Stimulated activated CD4-positive, alpha-beta T cell treated with anti-CD3 and anti-CD28 coated beads, Interleukin-2, amount 100 ng/mL, for 4 hours (primary cell): Measurements from ENCODE around the gene PLIN3.
A peak's percentile ranks its signal among the peaks of the same experiment; 100 is the strongest.
"Not testable (repeated sequence)": the region's sequence is repeated elsewhere in the genome, so short reads cannot be mapped to it uniquely, and the experiment has no call there.

Experiments
- DNase-seq: peaks from one replicate; pipeline ENCODE4 v3.0.0-alpha.2; 2020; ENCODE audit warnings: low read depth

PLIN3 gene

DNA sequence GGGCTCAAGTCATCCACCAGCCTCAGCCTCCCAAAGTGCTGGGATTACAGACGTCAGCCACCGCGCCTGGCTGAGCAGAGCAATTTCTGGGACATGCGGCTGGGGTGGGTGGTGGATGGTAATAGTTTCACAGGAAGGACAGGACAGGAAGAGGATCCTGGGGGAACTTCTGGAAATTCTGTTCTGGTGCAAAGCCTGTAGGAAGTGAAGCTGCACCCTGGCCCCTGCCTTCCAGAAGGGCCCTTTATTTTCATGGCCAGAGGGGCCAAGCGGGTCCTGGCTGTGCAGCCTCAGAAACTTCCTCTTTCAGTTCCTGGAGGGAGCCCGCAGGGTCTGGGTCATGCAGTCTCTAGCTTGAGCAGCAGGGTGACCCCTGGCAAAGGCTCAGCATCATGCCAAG lies 60.3 kb downstream of the PLIN3 start:
- DNase-seq: no peak

- DNase-seq: no peak
These were observed 61.1 kb downstream of the PLIN3 start for GRCh38 chr19:4806384-4806783.

GRCh38 chr19:4805140-4805539 lies 62.3 kb downstream of the PLIN3 start:
- DNase-seq: not testable (repeated sequence)

DNA sequence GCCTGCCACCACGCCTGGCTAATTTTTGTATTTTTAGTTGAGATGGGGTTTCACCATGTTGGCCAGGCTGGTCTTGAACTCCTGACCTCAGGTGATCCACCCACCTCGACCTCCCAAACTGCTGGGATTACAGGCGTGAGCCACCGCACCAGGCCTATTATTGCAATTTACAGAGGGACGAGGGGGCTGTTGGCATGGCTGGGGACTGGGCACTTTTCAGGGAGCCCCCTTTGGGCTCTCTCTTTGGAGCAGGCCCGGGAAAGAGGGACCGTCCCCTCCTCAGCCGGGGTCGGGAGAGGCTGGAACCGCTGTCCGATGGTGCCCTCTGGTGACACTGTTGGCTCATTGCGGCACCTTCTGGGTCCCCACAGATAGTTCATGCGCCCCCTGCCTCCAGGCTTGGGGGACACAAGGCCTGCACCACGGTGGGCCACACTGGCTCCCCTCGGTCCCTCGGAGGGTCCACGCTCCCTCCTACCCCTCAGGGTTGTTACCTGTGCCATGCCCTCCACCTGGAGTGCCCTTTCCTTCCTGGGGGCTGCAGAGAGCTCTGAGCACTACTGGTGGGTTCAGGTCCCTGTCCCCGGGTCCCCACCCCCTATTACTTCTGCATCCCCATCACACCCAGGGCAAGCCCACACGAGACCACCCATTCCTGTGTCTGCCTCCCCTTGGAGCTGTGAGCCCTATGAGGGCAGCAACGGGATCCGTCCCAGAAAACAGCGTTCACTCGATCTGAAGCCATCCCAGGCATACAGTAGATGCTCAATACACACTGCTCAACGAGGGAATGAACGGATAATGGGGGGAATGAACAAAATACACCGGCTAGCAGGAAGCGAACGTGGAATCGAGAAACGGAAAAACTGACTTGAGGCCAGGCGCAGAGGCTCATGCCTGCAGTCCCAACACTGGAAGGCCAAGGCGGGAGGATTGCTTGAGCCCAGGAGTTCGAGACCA lies 63.5 kb downstream of the PLIN3 start:
- DNase-seq: peak; percentile 49

DNA sequence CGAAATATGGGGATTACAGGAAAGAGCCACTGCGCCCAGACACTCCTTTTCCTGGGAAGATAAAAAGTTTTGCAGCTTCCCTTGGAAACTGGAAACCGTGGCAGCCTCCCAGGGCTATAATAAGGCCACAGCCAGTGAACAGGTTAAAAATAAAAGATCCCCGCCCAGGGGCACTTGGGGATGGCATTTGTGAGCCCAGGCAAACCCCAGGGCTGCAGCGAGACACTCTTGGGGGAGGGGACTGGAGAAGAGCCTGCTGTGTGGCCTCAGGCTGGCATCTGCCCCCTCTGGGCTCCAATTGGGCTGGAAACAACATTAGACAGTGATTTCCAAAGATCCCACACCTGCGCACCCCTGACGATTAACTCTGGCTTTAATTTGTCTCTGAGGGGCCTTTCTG lies 64.8 kb downstream of the PLIN3 start:
- DNase-seq: no peak

DNA sequence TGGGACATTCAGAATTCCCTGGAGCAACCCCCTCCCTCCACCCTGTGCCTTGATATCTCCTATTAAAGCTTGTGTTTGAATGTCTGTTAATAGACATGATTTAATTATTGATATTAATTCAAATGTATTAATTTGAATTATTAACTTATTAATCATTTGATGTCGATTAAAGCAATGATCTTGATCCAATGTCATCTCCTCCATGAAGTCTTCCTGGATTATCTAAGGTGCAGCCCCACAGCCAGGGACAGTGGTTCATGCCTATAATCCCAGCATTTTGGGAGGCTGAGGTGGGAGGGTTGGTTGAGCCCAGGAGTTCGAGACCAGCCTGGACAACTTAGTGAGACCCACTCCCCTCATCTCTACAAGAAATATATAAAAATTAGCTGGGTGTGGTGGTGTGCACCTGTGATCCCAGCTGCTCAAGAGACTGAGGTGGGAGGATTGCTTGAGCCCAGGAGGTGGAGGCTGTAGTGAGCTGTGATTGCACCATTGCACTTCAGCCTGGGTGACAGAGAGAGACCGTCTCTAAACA lies 66.3 kb downstream of the PLIN3 start:
- no peak for DNase-seq

DNA sequence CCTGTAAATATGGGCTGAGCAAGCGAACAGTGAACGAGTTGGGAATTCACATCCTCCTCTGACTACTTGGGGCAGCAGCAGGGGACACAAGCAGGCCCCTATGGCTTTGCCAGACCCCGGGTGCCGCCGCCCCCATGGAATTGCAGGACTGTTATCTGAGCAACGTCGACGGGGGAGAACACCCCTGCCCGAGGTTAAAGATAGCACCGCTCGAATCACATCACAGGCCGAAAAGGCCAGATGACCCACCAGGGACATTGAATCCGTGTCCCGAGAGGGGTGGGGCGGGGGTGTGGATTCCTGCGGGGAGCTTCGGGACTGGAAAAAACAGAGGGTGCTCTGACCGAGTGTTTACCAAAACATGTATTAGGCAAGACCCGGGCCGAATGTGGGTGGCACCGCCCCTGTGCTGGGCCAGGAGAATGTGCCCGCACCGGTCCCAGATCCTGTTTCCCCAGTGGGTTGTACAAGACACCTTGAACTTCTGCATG lies 66.8 kb downstream of the PLIN3 start:
- DNase-seq: no peak

- no peak for DNase-seq
These were observed 72.1 kb downstream of the PLIN3 start for GRCh38 chr19:4795400-4795799.

DNA sequence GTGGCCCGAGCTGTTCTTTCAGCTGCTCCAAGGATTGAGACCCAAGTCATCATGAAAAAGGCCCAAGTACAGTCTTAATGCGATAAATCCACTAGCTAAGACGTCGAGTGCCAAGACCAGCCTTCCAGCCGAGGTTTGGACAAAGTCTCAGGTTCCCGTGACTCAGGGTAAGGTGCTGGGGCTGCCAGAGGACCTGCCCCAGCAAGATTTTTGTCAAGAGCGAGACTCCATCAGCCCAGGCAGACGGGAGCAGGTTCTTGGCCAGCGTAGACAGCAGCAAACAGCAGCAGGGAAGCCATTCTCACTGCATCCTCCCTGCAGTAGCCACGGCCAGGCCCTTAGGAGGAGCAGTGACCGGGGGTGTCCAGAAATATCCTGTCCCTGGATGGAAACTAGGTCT lies 72.5 kb downstream of the PLIN3 start:
- DNase-seq: no peak

DNA sequence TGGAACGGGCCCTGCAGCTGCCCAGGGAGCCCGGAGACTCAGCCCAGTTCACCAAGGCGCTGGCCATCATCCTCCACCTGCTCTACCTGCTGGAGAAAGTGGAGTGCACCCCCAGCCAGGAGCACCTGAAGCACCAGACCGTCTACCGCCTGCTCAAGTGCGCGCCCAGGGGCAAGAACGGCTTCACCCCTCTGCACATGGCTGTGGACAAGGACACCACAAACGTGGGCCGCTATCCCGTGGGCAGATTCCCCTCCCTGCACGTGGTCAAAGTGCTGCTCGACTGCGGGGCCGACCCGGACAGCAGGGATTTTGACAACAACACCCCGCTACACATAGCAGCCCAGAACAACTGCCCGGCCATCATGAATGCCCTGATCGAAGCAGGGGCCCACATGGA lies 74.2 kb downstream of the PLIN3 start:
- not testable (repeated sequence) for DNase-seq

- not testable (repeated sequence) for DNase-seq
These were observed 74.6 kb downstream of the PLIN3 start for GRCh38 chr19:4792866-4793195.

DNA sequence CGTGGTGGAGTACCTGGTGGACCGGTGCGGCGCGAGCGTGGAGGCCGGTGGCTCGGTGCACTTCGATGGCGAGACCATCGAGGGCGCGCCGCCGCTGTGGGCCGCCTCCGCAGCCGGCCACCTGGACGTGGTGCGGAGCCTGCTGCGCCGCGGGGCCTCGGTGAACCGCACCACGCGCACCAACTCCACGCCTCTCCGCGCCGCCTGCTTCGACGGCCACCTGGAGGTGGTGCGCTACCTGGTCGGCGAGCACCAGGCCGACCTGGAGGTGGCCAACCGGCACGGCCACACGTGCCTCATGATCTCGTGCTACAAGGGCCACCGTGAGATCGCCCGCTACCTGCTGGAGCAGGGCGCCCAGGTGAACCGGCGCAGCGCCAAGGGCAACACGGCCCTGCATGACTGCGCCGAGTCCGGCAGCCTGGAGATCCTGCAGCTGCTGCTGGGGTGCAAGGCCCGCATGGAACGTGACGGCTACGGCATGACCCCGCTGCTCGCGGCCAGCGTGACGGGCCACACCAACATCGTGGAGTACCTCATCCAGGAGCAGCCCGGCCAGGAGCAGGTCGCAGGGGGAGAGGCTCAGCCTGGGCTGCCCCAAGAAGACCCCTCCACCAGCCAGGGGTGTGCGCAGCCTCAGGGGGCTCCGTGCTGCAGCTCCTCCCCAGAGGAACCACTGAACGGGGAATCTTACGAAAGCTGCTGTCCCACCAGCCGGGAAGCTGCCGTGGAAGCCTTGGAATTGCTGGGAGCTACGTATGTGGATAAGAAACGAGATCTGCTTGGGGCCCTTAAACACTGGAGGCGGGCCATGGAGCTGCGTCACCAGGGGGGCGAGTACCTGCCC lies 75.2 kb downstream of the PLIN3 start:
- not testable (repeated sequence) for DNase-seq

GRCh38 chr19:4791183-4792018 lies 76.1 kb downstream of the PLIN3 start, which contains the start of gene FEM1A:
Gene FEM1A (plus strand): TSS chr19:4791734. CDS start chr19:4791855, 121 bp downstream.
- DNase-seq: peak; percentile 98
